ENCODE results near the gene DNAH3.

DNA sequence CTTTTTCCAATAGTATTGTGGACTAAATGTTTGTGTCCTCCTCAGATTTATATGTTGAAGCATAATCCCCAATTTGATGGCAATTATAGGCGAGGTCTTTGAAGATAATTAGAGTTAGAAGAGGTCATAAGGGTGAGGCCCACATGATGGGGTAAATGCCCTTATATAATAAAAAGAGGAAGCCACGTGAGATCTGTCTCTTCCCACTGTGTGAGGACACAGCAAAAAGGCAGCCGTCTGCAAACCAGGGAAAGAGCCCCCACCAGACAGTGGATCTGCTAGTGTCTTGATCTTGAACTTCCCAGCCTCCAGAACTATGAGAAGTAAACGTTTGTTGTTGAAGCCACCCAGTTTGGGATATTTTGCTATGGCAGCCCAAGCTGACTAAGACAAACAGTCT lies 174.1 kb downstream of the DNAH3 start:
- TF ChIP-seq GATA2 (IDR thresholded peaks at IDR 0.05; ENCODE audit: low read depth, low read length) (no peak), GATA3 (IDR thresholded peaks at IDR 0.05; ENCODE audit: low read depth, low read length) (no peak)

Measured in SH-SY5Y (cell line).